ENCODE data around the gene MOSPD3. TPM values are rescaled to one million over a fixed set of nuclear protein-coding genes. Genes with fewer than 3 reads are reported as not detected.
A peak's percentile ranks its signal among the peaks of the same experiment; 100 is the strongest.

Gene MOSPD3
- total RNA-seq, 1 donor: 5.2 TPM

DNA sequence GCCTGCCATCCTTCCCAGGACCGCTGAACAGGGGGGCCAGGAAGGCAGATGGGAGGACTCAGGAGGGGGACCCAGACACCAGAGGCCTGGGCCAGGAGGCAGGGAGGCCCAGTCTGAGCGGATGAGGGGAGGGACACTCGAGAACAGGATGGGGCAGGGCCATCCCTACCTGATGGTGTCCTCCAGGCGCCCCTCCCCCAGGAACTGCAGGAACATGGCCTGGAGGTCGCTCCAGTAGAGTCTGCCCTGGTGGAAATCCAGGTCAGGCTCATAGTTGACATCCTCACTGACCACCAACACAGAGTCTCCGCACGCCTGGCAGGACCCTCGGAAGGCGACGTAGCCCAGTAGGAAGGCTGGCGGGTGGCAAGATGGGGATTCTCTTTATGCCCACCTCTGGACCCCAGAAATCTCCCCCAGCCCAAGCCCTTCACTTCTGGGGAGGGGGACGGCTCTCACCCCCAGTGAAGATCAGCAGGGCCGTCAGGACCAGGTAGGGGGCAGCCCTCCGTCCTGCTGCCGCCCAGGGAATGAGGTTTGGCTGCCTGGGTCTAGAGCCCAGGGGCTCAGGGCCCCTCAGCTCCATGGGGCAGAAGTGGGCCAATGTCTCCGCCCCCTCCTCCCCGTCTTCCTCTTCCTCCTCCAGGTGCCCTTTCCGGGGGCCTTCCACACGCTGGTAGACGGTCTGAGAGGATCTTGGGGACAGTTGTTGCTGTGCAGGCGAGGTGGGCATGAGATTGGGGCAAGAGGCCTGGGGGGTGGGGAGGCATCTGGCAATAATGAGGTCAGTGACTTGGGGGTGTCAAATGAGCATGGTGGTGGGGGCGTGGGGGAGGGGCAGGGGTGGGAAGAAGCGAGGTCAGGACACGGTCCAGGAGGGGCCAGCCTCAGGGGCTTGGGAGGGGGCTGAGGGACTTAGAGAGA is 28.4 kb downstream of the MOSPD3 start:
- DNase-seq (ENCODE audit: low read depth): no peak
- no peak overlapping the region for H3K4me3 ChIP-seq (ENCODE audit: low read depth, low read length)
- TF ChIP-seq, protein P1, sequence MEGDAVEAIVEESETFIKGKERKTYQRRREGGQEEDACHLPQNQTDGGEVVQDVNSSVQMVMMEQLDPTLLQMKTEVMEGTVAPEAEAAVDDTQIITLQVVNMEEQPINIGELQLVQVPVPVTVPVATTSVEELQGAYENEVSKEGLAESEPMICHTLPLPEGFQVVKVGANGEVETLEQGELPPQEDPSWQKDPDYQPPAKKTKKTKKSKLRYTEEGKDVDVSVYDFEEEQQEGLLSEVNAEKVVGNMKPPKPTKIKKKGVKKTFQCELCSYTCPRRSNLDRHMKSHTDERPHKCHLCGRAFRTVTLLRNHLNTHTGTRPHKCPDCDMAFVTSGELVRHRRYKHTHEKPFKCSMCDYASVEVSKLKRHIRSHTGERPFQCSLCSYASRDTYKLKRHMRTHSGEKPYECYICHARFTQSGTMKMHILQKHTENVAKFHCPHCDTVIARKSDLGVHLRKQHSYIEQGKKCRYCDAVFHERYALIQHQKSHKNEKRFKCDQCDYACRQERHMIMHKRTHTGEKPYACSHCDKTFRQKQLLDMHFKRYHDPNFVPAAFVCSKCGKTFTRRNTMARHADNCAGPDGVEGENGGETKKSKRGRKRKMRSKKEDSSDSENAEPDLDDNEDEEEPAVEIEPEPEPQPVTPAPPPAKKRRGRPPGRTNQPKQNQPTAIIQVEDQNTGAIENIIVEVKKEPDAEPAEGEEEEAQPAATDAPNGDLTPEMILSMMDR (IDR thresholded peaks at IDR 0.05; ENCODE audit: insufficient read depth, low read depth, low read length): no peak

DNA sequence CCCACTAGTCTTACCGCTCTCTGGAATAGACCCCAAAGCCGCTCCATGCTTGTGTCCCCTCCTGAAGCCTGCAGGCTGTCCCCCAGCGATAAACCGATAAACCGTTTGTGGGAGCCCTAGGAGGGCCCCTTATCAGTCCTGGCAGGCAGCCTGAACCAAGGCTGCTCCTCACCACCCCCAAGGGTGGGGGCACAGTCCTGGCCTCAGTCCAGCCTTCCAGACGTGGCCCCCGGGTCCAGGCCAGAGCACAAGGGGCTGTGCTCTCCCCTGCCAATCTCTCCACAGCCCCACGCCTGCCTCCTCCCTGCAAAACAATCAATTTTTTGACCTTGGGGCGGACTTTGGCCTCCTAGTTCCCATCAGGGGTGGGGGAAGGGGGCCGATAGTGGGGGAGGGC is 29.1 kb downstream of the MOSPD3 start, which contains the start of gene TFR2:
Gene TFR2 (minus strand): TSS at position 90 of the 397 bp plus-strand sequence. CDS start 43 bp downstream, at position 47.
- TF ChIP-seq, protein P1 (IDR thresholded peaks at IDR 0.05; ENCODE audit: insufficient read depth, low read depth, low read length): no peak
- no peak for DNase-seq (ENCODE audit: low read depth)
- no peak within 1 kb of the TSS for H3K4me3 ChIP-seq (ENCODE audit: low read depth, low read length)

DNA sequence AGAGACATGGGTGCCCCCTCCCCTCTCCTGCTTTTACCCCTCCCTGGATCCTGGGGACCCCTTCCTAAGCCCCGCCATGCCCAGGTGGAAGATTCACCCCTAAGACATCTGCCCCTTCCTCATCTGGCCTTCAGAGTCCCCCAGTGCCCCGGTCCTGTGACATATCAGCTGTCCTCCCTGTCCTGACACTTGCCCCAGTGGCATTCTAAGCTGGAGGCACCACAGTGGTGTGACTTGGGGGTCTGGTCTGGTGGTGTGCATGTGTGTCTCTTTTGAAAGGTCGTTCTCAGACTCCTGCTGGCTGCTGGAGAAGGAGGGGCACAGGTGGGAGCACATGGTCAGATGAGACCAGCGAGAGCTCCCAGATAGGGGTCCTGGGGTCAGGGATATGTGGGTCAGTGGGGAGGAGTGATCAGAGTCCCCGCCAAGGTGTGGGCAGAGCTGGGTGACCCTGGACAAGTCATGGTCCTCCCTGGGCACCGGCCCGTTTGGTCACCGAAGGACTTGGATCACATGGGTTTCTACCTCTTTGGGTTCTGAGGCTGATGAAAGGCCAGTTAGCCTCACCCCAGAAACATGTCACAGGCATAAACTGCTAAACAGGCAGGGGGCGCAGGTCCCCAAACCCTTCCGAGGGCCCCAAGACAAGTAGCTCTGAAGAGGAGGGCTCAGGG is 29.7 kb downstream of the MOSPD3 start:
- H3K4me3 ChIP-seq (ENCODE audit: low read depth, low read length): no peak overlapping the region
- no peak for DNase-seq (ENCODE audit: low read depth)
- TF ChIP-seq, protein P1 (IDR thresholded peaks at IDR 0.05; ENCODE audit: insufficient read depth, low read depth, low read length): no peak

DNA sequence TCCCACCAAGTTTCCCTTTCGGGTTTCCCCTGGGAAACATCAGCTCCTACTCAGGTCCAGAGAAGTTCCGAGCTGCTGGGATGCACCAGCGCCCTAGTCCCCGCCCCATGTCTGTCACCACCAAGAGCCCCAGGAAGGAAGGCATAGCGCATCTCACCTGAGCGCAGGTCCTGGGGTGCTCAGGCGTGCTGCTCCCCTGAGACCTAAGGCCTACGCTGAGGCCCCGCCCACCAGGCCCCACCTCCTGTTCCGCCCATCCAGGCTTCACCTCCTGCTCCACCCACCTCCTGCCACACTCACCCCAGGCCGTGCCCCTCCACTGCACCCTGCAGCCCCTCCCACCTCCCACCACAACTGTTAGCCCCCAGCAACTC is 30.2 kb downstream of the MOSPD3 start:
- no peak for DNase-seq (ENCODE audit: low read depth)
- TF ChIP-seq, protein P1 (IDR thresholded peaks at IDR 0.05; ENCODE audit: insufficient read depth, low read depth, low read length): no peak

DNA sequence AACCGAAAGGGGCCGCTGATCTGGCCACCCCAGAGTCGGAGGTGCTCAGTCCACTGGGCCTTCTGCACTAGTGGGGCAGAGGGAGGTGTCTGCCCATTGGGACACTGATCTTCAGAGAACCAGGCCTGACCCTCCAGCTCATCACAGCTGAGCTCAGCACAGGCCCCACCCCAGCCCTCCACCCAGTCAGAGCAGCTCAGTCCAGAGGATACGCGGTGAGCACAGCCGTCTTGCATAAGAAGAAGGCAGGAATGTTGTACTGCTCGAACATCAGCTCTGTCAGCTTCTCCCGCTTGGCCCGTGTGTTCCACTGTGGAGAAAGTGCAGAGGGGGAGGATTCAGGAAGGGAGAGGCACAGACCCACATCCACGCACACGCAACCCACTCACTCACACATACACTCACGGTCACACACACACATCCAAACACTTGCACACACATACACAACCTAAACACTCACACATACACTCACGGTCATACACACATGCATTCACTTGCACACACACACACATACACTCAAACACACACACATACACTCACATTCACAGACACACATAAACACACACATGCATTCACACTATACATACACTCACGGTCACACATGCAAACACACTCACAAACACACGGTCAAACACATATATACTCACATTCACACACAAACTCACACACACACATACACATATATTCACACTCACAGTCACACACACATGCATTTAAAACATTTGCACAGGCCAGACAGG is 37.7 kb downstream of the MOSPD3 start:
- H3K4me3 ChIP-seq (ENCODE audit: low read depth, low read length): no peak overlapping the region
- TF ChIP-seq, protein P1 (IDR thresholded peaks at IDR 0.05; ENCODE audit: insufficient read depth, low read depth, low read length): no peak
- DNase-seq (ENCODE audit: low read depth): peak; percentile 10

More for the DNA sequence above, 30.2 kb downstream of the MOSPD3 start:
- no peak overlapping the region for H3K4me3 ChIP-seq (ENCODE audit: low read depth, low read length)

All from fibroblast of villous mesenchyme (primary cell).